ENCODE measurements around the gene ZSWIM4.
"Not testable (repeated sequence)": the region's sequence is repeated elsewhere in the genome, so short reads cannot be mapped to it uniquely, and the experiment has no call there.

- not testable (repeated sequence) for TF ChIP-seq ZNF384 (IDR thresholded peaks at IDR 0.05); BHLHE40 (IDR thresholded peaks at IDR 0.05; ENCODE audit: borderline replicate concordance); SUZ12 (IDR thresholded peaks at IDR 0.05); HDGF (IDR thresholded peaks at IDR 0.05; ENCODE audit: borderline replicate concordance); SP1 (IDR thresholded peaks at IDR 0.05); LEF1 (IDR thresholded peaks at IDR 0.05; ENCODE audit: borderline replicate concordance); FOXA1 (IDR thresholded peaks at IDR 0.05); ELF4 (IDR thresholded peaks at IDR 0.05); ARNT (IDR thresholded peaks at IDR 0.05); TARDBP (IDR thresholded peaks at IDR 0.05); PKNOX1 (IDR thresholded peaks at IDR 0.05); L3MBTL2 (conservative IDR thresholded peaks at IDR 0.05); FOXM1 (IDR thresholded peaks at IDR 0.05; ENCODE audit: borderline replicate concordance); FOXK2 (IDR thresholded peaks at IDR 0.05)
Measured at GRCh38 chr19:13779794-13780193, 15.4 kb upstream of the ZSWIM4 start.

Measured in HEK293T (cell line).